Measurements from ENCODE around the gene PLEKHM3.
A peak's percentile ranks its signal among the peaks of the same experiment; 100 is the strongest.
"Not testable (repeated sequence)": the region's sequence is repeated elsewhere in the genome, so short reads cannot be mapped to it uniquely, and the experiment has no call there.

Gene PLEKHM3

GRCh38 chr2:207950761-207951114, 74.6 kb downstream of the PLEKHM3 start:
- no peak for DNase-seq (ENCODE audit: low spot score)

GRCh38 chr2:207950063-207950760, 75.1 kb downstream of the PLEKHM3 start:
- DNase-seq (ENCODE audit: low spot score): no peak

GRCh38 chr2:207949245-207949644, 76.1 kb downstream of the PLEKHM3 start:
- not testable (repeated sequence) for DNase-seq (ENCODE audit: low spot score)

GRCh38 chr2:207944979-207945600, 80.2 kb downstream of the PLEKHM3 start:
- no peak for DNase-seq (ENCODE audit: low spot score)

- no peak for DNase-seq (ENCODE audit: low spot score)
These were observed 81.0 kb downstream of the PLEKHM3 start for GRCh38 chr2:207944334-207944733.

- DNase-seq (ENCODE audit: low spot score): no peak
These were observed 85.8 kb downstream of the PLEKHM3 start for GRCh38 chr2:207939342-207940108.

- DNase-seq (ENCODE audit: low spot score): no peak
These were observed 86.4 kb downstream of the PLEKHM3 start for GRCh38 chr2:207938886-207939285.

GRCh38 chr2:207938415-207938814, 86.9 kb downstream of the PLEKHM3 start:
- DNase-seq (ENCODE audit: low spot score): no peak

GRCh38 chr2:207937823-207938222, 87.5 kb downstream of the PLEKHM3 start:
- DNase-seq (ENCODE audit: low spot score): no peak

GRCh38 chr2:207937253-207937652, 88.1 kb downstream of the PLEKHM3 start:
- DNase-seq (ENCODE audit: low spot score): no peak

- DNase-seq (ENCODE audit: low spot score): no peak
These were observed 88.9 kb downstream of the PLEKHM3 start for GRCh38 chr2:207936380-207936779.

GRCh38 chr2:207935991-207936370, 89.3 kb downstream of the PLEKHM3 start:
- no peak for DNase-seq (ENCODE audit: low spot score)

- no peak for DNase-seq (ENCODE audit: low spot score)
These were observed 90.0 kb downstream of the PLEKHM3 start for GRCh38 chr2:207935121-207935990.

- no peak for DNase-seq (ENCODE audit: low spot score)
These were observed 90.6 kb downstream of the PLEKHM3 start for GRCh38 chr2:207934720-207935119.

GRCh38 chr2:207933396-207934065, 91.8 kb downstream of the PLEKHM3 start:
- DNase-seq (ENCODE audit: low spot score): no peak

- no peak for DNase-seq (ENCODE audit: low spot score)
These were observed 93.2 kb downstream of the PLEKHM3 start for GRCh38 chr2:207932106-207932505.

- no peak for DNase-seq (ENCODE audit: low spot score)
These were observed 94.6 kb downstream of the PLEKHM3 start for GRCh38 chr2:207930747-207931146.

- DNase-seq (ENCODE audit: low spot score): no peak
These were observed 95.4 kb downstream of the PLEKHM3 start for GRCh38 chr2:207929923-207930322.

- DNase-seq (ENCODE audit: low spot score): peak; percentile 22
These were observed 97.2 kb downstream of the PLEKHM3 start for GRCh38 chr2:207928079-207928478.

- no peak for DNase-seq (ENCODE audit: low spot score)
These were observed 98.4 kb downstream of the PLEKHM3 start for GRCh38 chr2:207926989-207927300.

- DNase-seq (ENCODE audit: low spot score): no peak
These were observed 99.0 kb downstream of the PLEKHM3 start for GRCh38 chr2:207926133-207926988.

Measured in COLO829 (cell line).